SK-N-DZ (cell line): ENCODE results near the gene ZPLD1.

Source experiments
- DNase-seq: peaks from one replicate; pipeline ENCODE4 v3.0.0-alpha.2; 2015; ENCODE audit warnings: low spot score

Gene ZPLD1

GRCh38 chr3:102466001-102466400 is 31.2 kb downstream of the ZPLD1 start:
- DNase-seq: no peak

GRCh38 chr3:102470066-102470465 is 35.3 kb downstream of the ZPLD1 start:
- no peak for DNase-seq

GRCh38 chr3:102471001-102471400 is 36.2 kb downstream of the ZPLD1 start:
- DNase-seq: no peak

- no peak for DNase-seq
Measured at GRCh38 chr3:102471491-102471890, 36.7 kb downstream of the ZPLD1 start.

- DNase-seq: no peak
Measured at GRCh38 chr3:102473648-102474047, 38.8 kb downstream of the ZPLD1 start.

GRCh38 chr3:102474207-102474606 is 39.4 kb downstream of the ZPLD1 start:
- no peak for DNase-seq

GRCh38 chr3:102476198-102476597 is 41.4 kb downstream of the ZPLD1 start:
- no peak for DNase-seq

GRCh38 chr3:102478160-102478559 is 43.3 kb downstream of the ZPLD1 start:
- no peak for DNase-seq

- no peak for DNase-seq
Measured at GRCh38 chr3:102480139-102480538, 45.3 kb downstream of the ZPLD1 start.

GRCh38 chr3:102481050-102481449 is 46.2 kb downstream of the ZPLD1 start:
- no peak for DNase-seq

GRCh38 chr3:102483556-102483955 is 48.7 kb downstream of the ZPLD1 start:
- no peak for DNase-seq

GRCh38 chr3:102484363-102484762 is 49.5 kb downstream of the ZPLD1 start:
- DNase-seq: no peak

GRCh38 chr3:102485701-102486100 is 50.9 kb downstream of the ZPLD1 start:
- DNase-seq: no peak

GRCh38 chr3:102488331-102488730 is 53.5 kb downstream of the ZPLD1 start:
- DNase-seq: no peak

GRCh38 chr3:102492300-102492699 is 57.5 kb downstream of the ZPLD1 start:
- DNase-seq: no peak

GRCh38 chr3:102497571-102497970 is 62.8 kb downstream of the ZPLD1 start:
- no peak for DNase-seq

GRCh38 chr3:102505542-102505941 is 70.7 kb downstream of the ZPLD1 start:
- DNase-seq: no peak

- DNase-seq: no peak
Measured at GRCh38 chr3:102510663-102511062, 75.8 kb downstream of the ZPLD1 start.

GRCh38 chr3:102511168-102511567 is 76.4 kb downstream of the ZPLD1 start:
- DNase-seq: no peak

- DNase-seq: no peak
Measured at GRCh38 chr3:102511639-102512038, 76.8 kb downstream of the ZPLD1 start.

GRCh38 chr3:102512734-102513504 is 78.1 kb downstream of the ZPLD1 start:
- DNase-seq: no peak

- no peak for DNase-seq
Measured at GRCh38 chr3:102514241-102514640, 79.4 kb downstream of the ZPLD1 start.

- DNase-seq: no peak
Measured at GRCh38 chr3:102521246-102521645, 86.4 kb downstream of the ZPLD1 start.

GRCh38 chr3:102525624-102526023 is 90.8 kb downstream of the ZPLD1 start:
- no peak for DNase-seq
